Measurements from ENCODE around the gene ELN. TPM values are rescaled to one million over a fixed set of nuclear protein-coding genes. Genes with fewer than 3 reads are reported as not detected.

ELN gene
- total and polyA plus RNA-seq, 2 of the 4 experiments (the other 2 are of a cell fraction): 2.2 to 14.3 TPM

GRCh38 chr7:74105992-74106391 lies 78.0 kb downstream of the ELN start:
- DNase-seq: no peak
- H2BK120ac ChIP-seq (ENCODE audit: low read depth, low read length): no peak overlapping the region
- no peak overlapping the region for H3K23ac ChIP-seq (ENCODE audit: low read depth, low read length)
- no peak overlapping the region for H2AK9ac ChIP-seq (replicated peaks; ENCODE audit: low read depth, low read length, poor library complexity)
- peaks cover 49% of the 10 kb centered on the region for H3K36me3 ChIP-seq (ENCODE audit: control insufficient read depth, insufficient read depth, low read length)
- TF ChIP-seq RCOR1 (IDR thresholded peaks at IDR 0.05; ENCODE audit: insufficient replicate concordance, low read length): no peak
- TF ChIP-seq CHD1 (IDR thresholded peaks at IDR 0.05; ENCODE audit: low read depth, low read length): no peak
- no peak for TF ChIP-seq BHLHE40 (IDR thresholded peaks at IDR 0.05; ENCODE audit: low read depth, low read length)
- no peak for TF ChIP-seq FOS (IDR thresholded peaks at IDR 0.05; ENCODE audit: low read depth, low read length)
- no peak for TF ChIP-seq CTCF (conservative IDR thresholded peaks at IDR 0.05; ENCODE audit: low read depth, low read length)
- H4K8ac ChIP-seq (ENCODE audit: low read depth in 2 of 2, low read length in 2 of 2): no peak overlapping the region
- H4K20me1 ChIP-seq (ENCODE audit: insufficient read depth, low read length): no peaks in the 10 kb centered on the region; the same call in none of the 2 replicates
- ChIA-PET CTCF (no interaction called here), POLR2A (ENCODE audit: unreplicated experiment) (no interaction called here)
- H2AFZ ChIP-seq (replicated peaks; ENCODE audit: low read length, poor library complexity): no peak overlapping the region
- H3K4me3 ChIP-seq (ENCODE audit: insufficient read depth, low read depth, low read length): no peak overlapping the region
- H3K27me3 ChIP-seq (ENCODE audit: control insufficient read depth, insufficient read depth, low read length): no peaks in the 10 kb centered on the region
- H3K14ac ChIP-seq (replicated peaks; ENCODE audit: low read depth, low read length): no peak overlapping the region
- H2AK5ac ChIP-seq (ENCODE audit: low read depth, low read length): 0 out of 2 replicates have a peak overlapping the region, but pooled peaks have one; percentile 16
- intact Hi-C loops (cut with micrococcal nuclease): no loop called here
- no peaks in the 10 kb centered on the region for H3K9me3 ChIP-seq (ENCODE audit: control insufficient read depth, insufficient read depth, low read length)
- no peak overlapping the region for H3K4ac ChIP-seq (ENCODE audit: low read depth, low read length)
- peaks cover 3% of the 10 kb centered on the region; the same call in 1 of the 2 replicates for H3K4me1 ChIP-seq (ENCODE audit: control insufficient read depth, insufficient read depth, low read length)
- dilution Hi-C loops (cut with HindIII; ENCODE audit: low sequenced_read_pairs, unreplicated experiment): no loop called here
- H4K5ac ChIP-seq (ENCODE audit: low read depth, low read length): no peak overlapping the region
- no peak overlapping the region for H3K27ac ChIP-seq (ENCODE audit: insufficient read depth, low read length)
- WGBS, 2 experiments (ENCODE audit: extremely low coverage in 2 of 2, insufficient read length in 1 of 2): 88% methylated on average over 7 of the region's 11 CpGs; no CpG with 5 or more reads in 1 of the 2 experiments
- no peak overlapping the region for H3K56ac ChIP-seq (ENCODE audit: extremely low read depth, insufficient read depth, low read length)
- H3K9me1 ChIP-seq (ENCODE audit: insufficient read depth, low read length): no peaks in the 10 kb centered on the region
- no peak overlapping the region for H2BK15ac ChIP-seq (ENCODE audit: low read depth, low read length)
- BruUV-seq (replicated peaks): no TSS peak
- in situ Hi-C loops (cut with MboI; ENCODE audit: low sequenced_read_pairs): no loop called here
- H4K91ac ChIP-seq (ENCODE audit: insufficient read depth, low read depth, low read length): no peak overlapping the region
- ATAC-seq (ENCODE audit: low read depth): no peak
- peaks cover 8 to 27% of the 10 kb centered on the region in 2 experiments for H3K79me1 ChIP-seq (ENCODE audit: low read depth in 1 of 2, low read length in 2 of 2)
- no peak overlapping the region for H3K18ac ChIP-seq (ENCODE audit: low read depth, low read length)
- H3K9ac ChIP-seq (ENCODE audit: low read depth, low read length): no peak overlapping the region
- H2BK20ac ChIP-seq (ENCODE audit: low read depth, low read length): no peak overlapping the region
- H2BK5ac ChIP-seq (ENCODE audit: low read depth, low read length, poor library complexity, severe bottlenecking): no peak overlapping the region
- no peak overlapping the region for H3K4me2 ChIP-seq (ENCODE audit: low read depth, low read length)

Data from IMR-90 (cell line).